ENCODE results near the gene CRTAC1. TPM values are rescaled to one million over a fixed set of nuclear protein-coding genes. Genes with fewer than 3 reads are reported as not detected.

Gene CRTAC1
- total RNA-seq, 1 experiment from 2014 or later, result 17.9 TPM

DNA sequence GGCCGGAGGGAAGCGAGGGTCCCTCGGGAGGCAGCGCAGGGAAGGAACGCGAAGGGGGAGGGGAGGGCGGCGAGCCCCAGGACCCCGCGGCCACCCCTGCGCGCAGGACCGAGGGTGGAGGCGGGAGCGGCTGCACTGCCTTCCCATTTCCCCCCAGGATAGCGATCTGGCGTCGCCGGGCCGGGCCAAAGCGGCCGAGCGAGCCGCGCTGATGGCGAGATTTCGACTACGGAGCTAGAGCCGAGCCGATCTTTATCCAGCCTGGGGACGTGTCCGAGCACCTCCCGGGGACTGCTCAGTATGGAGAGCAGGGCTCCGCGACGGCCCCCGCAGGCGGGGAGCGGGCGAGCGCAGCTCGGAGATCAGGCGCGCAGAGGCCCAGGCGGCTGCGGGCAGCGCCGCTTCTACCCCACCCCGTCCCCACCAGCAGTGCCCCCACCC lies 590 bp upstream of the CRTAC1 start:
- no peak for DNase-seq (ENCODE audit: low read depth)

GRCh38 chr10:98029149-98030092 lies 1.0 kb downstream of the CRTAC1 start:
- peak; percentile 38 for DNase-seq (ENCODE audit: low read depth)

DNA sequence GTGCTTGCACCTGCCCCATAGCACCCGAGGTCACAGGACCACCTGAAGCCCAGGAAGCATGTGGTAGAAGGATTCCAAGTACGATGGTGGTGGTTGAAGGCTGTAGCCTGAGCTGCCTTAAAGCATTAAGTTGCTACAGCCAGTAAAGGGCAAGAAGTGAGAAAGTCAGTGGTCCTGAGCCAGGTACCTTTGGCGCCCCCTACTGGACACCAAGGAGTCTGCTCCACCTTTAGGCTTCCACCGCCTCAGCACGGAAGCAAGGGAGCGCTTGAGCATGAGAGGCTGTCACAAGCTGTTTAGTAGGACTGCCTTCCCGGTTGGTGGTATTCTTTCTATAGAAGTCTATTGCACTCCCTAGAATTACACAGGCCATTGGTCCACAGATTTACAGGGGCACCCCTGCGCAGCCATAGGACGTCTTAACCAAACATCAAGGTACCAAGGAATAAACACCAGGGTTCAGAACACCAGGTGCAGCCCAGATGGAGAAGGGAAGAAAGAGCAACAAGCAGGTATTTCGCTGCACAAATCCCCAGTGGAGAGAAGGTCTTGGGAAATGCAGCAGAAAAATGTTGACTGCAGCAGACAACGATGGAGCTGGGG lies 2.2 kb downstream of the CRTAC1 start:
- peak; percentile 82 for DNase-seq (ENCODE audit: low read depth)

- DNase-seq (ENCODE audit: low read depth), result no peak
Observed at GRCh38 chr10:98023024-98023423, 7.4 kb downstream of the CRTAC1 start.

GRCh38 chr10:98020784-98021183 lies 9.6 kb downstream of the CRTAC1 start:
- no peak for DNase-seq (ENCODE audit: low read depth)

DNA sequence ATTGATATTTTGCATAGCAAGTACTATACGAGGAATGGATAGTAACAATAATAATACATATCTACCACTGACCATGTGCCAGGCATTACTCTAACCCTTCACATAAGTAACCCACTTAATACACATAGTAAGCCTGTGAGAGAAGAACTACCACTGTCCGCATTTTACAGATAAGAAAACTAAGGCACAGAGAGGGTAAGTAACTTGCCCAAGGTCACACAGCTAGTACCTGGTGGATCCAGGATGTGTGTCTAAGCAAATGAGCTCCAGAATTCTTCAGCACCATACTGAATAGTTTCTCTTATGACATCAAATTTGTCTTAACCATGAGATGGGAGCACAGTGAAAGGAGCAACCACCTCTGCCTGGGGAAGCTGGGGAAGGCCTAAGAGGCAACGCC lies 10.2 kb downstream of the CRTAC1 start:
- DNase-seq (ENCODE audit: low read depth), result no peak

DNA sequence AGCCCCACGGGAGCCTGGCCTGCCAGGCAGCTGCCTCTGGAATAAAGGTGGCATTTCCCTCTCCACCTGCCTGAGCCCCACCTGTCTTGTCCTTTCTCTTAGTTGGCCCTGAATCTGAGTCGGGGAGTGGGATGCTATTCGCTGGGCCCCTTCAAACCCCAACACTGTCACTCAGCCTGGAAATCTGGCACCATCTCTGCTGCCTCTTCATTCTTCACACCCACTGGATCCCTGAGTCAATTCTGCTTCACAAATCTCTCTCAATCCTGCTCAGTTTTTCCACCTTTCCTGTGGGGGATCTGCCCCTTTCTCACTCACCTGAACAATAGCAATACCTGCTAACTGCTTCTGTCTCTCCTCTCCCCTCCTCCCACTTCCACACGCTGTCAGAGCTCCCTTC lies 10.6 kb downstream of the CRTAC1 start:
- no peak for DNase-seq (ENCODE audit: low read depth)

DNA sequence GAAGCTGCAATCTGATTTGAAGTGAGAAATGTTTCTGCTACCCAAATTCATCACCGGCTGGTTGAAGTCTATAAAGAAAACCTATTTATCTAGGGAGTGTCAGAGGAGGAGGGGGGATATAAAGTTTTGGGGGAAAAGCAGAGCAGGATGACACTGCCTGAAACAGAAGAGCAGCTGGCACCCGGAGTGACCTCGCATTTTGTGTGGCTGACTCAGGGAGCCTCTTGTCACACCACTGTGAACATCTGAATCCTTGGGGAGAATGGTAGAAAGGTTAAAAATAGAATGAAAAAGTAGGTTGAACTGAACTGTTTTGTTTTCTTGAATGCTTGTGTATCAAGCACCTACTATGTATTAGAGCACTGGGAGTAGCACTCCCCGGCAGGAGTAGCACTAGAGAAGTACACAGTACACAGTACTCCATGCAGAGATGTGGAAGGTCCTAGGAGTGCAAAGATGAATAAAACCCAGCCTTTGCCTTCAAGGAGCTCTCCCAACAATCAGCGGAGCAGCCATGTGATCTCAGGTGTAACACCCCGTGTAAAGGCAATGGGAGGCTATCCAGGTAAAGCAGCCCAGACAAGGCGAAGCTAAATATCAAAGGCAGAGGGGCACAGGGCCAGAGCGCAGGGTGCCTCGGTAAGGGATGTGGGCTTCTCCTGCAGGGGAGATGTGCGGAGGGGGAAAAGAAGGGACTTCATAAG lies 13.5 kb downstream of the CRTAC1 start:
- no peak for DNase-seq (ENCODE audit: low read depth)

DNA sequence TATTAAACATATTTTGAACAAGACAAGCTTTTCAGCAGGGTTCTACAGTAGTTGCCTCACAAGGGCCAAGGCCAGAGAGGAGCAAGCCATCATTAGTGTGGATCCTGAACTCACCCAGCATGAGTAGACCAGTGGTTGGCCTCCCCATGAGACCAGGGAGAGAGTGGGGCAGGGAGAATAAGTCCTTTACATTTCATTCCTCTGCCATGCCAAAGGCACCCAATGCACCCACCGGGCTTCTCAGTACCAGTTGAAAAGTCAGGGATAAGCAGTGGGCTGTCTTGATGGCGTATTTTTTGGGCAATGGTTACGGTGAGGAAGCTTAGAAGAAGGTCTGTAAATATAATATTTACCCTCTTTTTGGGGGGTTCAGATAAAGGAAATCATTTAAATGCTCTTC lies 16.6 kb downstream of the CRTAC1 start:
- DNase-seq (ENCODE audit: low read depth), result no peak

DNA sequence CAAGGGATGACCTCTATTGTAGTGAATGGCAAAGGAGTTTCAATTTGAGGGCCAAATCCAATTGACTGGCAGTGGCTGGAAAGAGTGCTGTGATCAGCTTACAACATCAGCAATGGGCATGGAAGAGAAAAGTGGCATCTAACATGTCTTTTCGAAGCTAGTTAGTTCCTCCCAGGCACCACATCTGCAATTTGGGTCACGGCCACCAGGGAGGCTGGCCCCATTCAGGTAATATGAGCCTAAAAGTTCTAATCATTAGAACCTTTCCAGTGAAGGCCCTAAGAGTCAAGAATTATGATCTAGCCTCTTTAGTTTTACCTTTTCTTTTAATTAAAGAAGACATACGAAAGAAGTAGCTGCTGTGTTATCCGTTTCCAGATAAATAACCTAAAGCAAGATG lies 17.3 kb downstream of the CRTAC1 start:
- DNase-seq (ENCODE audit: low read depth), result no peak

- DNase-seq (ENCODE audit: low read depth), result peak; percentile 45
Observed at GRCh38 chr10:98012644-98013043, 17.8 kb downstream of the CRTAC1 start.

DNA sequence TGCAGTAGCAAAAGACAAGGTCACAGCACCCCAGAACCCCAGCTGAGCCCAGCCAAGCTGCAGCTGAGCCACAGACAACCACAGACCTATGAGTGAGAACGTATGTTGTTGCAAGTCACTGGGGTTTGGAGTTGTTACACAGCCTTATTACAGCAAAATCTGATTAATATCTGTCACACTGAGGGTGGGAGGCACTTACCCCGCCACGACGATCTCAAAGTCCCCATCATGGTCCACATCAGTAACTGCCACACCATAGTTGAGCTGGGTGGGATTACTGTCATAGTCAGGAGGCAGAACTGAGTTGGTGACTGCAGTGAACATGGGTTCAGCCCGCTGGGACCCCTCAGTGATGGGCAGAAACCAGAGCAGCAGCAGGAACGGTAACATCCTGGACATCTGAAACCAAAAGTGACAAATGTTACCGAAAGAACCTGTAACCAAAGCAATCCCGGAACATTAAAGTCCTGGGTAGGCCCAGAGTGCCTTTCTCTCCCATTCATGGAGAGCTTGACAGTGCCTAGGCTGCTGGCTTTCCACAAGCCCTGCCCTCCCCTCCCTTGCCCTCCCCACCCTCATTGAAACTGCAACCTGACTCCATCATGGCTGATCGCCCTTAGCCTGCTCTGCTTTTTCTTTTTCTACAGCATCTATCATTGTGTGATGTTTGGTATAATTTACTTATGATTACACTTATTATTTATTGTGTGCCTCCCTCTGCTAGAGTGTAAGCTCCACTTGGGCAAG lies 19.3 kb downstream of the CRTAC1 start:
- DNase-seq (ENCODE audit: low read depth), result no peak

DNA sequence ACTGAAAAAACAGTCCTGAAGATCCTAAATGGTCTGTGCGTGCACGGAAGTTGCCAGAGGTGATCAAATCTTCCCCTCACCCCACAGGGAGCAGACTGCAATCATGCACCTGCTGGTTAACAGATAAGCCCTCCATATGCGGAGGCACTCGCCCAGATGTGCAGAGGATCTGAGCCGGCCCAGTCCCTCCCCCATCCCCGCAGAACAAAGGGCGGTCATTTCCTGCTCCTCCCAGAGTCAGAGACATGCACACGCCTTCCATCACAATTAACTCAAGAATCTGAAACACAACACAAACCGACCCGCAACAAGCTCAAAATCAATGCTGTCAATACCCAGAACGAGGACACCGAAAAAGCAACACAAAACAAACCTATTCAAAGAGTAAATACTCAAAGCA lies 24.2 kb downstream of the CRTAC1 start:
- DNase-seq (ENCODE audit: low read depth), result peak; percentile 39

- DNase-seq (ENCODE audit: low read depth), result no peak
Observed at GRCh38 chr10:98001736-98002135, 28.7 kb downstream of the CRTAC1 start.

GRCh38 chr10:98000346-98000745 lies 30.1 kb downstream of the CRTAC1 start:
- DNase-seq (ENCODE audit: low read depth), result no peak

GRCh38 chr10:97999923-98000248 lies 30.5 kb downstream of the CRTAC1 start:
- DNase-seq (ENCODE audit: low read depth), result no peak

GRCh38 chr10:97999066-97999922 lies 31.1 kb downstream of the CRTAC1 start:
- no peak for DNase-seq (ENCODE audit: low read depth)

DNA sequence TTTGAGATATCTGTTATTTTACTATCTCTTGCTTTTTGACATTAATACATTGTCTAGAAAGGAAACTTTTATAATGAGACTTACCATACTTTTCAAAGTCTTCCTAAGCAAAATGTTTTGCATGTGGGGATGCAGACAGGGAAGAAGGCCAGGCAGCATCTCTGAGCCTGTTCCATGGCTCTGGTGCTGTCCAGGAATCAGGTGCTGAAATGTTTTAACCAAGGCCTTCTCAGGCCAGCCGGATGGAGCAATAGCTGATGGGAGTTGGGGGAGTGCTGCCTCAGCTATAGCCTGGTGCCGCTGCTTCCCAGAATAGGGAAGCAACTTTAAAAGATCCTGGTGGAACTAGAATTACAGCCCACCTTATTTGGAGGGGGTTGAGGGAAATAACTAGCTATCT lies 38.5 kb downstream of the CRTAC1 start:
- no peak for DNase-seq (ENCODE audit: low read depth)

DNA sequence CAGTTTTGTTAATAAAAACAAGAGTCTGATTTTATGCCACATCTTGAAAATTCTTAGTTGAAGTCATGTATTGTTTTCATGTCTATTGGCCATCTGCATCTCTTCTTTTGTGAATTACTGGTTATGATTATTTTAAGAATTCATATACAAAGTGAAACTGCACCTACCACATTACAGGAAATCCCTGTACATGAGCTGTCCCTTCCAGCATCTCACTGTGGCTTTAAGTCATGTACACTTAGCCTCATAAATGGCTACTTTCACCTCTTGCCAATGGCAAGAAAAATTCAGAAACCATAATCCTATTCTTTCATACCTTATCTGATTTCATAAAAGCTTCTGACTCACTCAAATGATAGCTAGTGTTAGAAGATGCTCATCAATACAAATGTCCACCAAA lies 48.6 kb downstream of the CRTAC1 start:
- DNase-seq (ENCODE audit: low read depth), result no peak

DNA sequence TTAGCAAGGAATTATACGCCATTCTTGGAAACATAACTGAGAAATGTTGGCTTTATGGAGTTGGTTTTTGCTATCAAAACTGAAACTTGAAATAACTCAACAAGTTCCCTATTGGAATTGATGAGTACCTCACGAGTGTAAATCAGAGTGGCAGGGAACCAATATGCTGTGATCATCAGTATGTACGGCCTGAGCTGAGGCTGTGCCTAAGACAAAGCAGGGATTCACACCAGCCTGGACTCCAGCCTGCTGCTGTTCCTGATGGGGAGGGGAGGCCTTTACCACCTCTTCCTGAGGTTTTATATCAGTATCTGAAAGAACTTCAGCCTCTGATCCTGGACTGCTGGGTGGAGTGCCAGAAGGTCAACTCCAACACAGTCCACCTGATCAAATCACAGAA lies 52.7 kb downstream of the CRTAC1 start:
- no peak for DNase-seq (ENCODE audit: low read depth)

GRCh38 chr10:97975598-97975997 lies 54.8 kb downstream of the CRTAC1 start:
- no peak for DNase-seq (ENCODE audit: low read depth)

All from Daoy (cell line).